GM18858 (cell line): ENCODE results near the gene GALNT2.

Source experiments
- ATAC-seq: cut with Tn5 transposase; IDR thresholded peaks from one replicate; pipeline ENCODE4 v1.9.1; 2021; ENCODE audit not compliant: unreplicated experiment

Gene GALNT2

GRCh38 chr1:230158415-230159291 lies 91.6 kb downstream of the GALNT2 start:
- ATAC-seq, result no peak

- no peak for ATAC-seq
Measured at GRCh38 chr1:230159580-230159979, 92.5 kb downstream of the GALNT2 start.

GRCh38 chr1:230160957-230161771 lies 94.1 kb downstream of the GALNT2 start:
- ATAC-seq, result no peak

GRCh38 chr1:230163205-230163604 lies 96.2 kb downstream of the GALNT2 start:
- no peak for ATAC-seq

DNA sequence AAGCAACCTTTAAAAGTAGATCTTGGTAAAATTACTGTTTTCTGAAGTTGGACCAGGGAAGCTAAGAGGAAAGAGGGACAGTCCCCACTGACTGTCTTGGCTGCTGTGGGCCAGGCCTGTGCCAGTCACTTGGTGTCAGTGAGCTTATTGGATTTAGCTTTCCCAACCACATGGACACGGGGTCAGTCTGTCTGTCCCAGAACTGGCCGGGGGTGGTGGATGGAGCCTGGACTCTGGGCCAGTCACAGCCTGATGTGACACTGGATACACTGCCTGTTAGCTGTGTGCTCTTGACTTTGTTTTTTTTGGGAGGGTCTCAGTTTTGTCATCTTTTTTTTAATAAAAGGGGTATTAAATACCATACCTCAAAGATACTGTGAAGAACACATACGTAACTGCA lies 96.7 kb downstream of the GALNT2 start:
- ATAC-seq, result no peak

DNA sequence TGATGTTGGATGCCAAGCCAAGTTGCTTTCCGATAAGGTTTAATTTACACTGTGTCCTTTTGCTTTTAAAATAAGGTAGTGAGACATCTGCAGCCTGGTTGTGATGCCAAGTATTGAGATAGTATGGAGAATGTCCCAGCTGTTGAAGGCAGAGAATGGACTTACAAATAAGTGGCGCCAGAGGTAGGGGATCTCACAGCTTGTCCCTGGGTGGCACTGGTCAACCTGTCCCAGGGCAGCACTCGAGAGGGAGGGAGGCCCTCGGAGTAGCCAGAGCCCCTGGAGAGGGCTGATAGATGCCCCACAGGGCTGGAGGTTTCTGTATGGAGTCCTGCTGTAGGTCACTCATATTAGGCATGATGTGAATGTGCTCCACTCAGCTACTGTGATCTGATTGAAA lies 98.5 kb downstream of the GALNT2 start:
- ATAC-seq, result no peak

DNA sequence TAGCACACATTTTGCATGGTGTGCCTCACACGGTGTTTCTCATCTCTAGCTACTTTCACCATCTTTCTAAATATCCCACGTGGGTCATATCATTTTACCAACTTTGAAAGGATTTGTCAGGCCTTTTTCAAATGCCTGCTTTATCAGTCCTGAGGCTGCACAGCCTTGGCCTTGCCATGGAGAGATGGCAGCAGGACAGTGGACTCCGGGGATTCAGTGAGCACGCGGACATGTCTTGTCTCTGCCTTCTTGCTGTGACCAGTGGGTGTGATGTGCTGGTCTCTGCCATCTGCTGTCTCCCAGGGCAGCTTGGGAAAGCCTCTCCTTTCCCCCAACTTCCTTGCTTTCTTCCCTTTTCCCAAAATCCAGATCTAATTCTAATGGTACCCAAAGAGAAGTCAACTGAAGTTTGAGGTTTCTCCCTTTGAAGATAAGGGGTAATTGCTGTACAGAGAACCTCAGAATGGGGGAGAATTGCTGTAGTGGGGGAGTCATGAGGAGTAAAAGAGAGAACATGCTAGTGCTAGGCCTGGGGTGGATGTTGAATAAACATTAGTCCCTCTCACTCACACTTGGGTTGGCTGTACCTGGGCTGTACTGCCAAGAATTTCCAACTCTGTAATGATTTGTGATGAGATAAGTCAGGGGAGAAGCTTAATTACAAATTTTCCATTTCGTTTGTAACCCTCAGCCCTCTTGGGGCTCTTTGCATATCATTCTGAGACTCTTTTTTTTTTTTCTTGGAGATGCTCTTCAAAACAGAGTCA lies 99.5 kb downstream of the GALNT2 start:
- ATAC-seq, result no peak

- ATAC-seq, result no peak
Measured at GRCh38 chr1:230167419-230167852, 100.4 kb downstream of the GALNT2 start.

DNA sequence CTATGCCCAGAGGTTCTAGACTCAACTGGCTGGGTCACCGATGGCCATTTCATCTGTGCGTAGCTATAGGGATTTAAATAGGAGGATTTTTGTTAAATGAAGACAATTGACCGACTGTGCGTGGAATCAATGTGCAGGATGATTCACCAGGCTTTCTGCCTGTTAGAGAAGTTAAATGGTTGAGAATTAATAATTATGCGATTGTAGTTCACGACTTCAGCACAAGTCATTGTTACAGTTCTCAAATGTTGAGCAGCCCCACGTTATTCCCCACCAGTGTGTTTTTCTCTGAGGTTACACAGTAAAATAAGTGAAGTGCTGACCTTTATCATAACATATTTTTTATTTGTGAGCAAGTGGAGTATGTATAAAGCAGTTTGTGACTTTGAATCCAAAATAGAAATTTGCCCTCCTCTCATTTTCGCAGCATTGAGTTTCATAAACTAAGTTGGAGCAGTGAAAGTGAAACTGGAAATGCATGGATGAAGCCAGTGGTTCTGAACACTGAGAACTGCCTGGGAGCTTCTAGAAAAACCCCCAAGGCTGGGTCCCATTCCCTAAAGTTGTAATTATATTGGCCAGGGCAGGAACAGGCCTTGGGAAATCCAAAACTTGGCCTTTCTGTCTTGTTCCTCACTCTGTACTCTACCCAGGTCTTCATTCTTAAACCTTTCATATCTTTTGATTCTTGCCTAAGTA lies 102.6 kb downstream of the GALNT2 start:
- ATAC-seq, result no peak

DNA sequence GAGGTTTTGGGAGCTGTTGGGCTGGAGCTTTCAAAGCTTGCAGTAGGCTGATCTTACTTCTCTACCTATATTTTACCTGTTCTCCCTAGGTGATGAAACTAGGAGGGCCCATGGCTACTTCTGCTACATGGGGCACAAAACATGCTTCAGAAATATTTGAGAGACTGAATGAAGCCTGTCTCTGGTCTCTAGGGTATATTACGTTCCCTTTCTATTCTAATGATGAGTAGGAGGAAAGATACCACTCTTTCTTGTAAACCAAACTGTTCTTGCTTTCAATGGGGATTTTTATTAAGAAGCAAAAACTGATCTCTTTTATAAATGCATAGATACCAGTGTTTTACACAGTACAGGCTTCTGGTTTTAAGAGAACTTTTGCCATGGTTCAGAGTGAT lies 103.1 kb downstream of the GALNT2 start:
- ATAC-seq, result no peak

- no peak for ATAC-seq
Measured at GRCh38 chr1:230170622-230171021, 103.6 kb downstream of the GALNT2 start.

DNA sequence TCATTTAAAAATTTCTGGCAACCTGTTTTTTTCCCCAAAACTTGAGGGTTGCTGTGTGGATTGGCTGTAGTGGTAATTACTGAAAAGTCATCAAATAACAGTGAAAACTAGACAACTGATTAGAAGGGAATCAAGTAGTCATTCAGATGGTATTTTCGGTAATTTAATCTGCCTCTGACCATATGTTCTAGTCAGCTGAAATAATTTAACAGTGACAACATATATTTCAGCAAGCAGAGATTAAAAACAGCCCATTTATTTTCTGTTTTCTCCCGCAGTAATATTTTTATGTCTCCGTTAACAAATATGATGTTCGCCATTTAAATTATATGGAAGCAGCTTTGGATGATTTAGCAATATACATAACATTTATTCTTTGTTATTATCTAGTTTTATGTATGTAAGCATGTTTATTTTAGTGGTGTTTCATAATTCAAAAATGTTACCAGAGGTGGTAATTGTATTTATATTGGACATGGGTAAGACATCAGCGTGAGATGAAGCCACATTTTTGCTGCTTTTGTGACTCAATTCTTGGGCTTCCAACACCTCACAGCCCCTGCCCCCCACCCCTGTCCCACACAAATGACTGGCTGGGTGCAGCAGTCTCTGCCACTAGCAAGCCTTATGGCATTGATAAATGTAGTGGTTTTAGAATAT lies 104.4 kb downstream of the GALNT2 start:
- no peak for ATAC-seq

DNA sequence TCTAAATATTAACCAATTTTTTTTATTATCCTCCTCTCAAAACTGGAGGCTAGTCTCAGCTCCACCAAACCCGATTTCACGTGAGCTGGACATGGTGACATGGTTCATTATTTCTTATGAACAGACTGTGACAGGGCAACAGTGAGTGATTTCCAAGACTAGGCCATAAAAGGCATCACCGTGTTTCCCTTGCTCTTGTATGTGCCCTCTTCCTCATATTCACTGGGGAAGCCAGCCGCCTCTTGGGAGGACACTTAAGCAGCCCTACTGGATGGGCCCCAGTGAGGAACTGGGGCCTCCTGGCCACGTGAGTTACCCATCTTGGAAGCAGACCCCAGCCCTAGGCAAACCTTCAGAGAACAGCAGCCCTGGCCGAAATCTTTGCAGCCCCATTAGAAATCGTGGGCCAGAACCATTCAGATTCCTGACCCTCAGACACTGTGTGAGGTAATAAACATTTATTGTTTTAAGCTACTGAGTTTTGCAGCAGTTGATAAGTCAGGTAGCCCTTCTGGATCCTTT lies 105.0 kb downstream of the GALNT2 start:
- no peak for ATAC-seq

GRCh38 chr1:230173187-230173975 lies 106.3 kb downstream of the GALNT2 start:
- no peak for ATAC-seq

GRCh38 chr1:230174041-230174440 lies 107.0 kb downstream of the GALNT2 start:
- ATAC-seq, result no peak

DNA sequence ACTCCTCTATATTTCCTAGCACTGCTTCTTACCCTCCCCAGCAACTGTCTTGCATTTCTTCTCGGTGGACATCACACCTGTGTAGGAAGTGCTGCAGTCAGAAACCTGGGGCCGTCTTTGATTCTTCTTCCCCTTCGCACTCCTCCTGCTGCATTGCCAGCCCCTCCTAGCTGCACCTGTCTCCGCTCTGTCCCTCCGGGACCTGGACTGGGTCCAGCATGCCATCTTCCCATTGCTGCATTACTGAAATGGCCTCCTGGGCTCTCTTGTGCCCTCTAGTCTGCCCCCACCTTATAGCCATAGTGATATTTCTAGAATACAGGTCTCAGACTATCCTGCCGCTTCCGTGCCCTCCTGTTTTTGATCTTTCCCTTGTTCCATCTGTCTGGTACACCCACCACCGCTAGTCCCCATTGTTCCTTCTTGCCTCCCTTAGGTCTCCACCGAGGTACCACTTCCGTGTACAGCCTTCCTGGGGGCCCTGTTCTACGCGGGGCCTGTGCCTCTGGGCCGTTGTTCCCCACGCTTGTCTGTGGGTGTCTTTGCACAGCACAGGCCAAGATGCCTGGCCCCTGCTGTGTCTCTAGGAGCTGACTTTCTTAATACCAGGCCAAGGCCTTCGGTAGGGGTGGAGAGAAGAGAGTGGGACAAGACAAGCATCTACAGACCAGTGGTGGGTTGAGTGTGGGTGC lies 107.6 kb downstream of the GALNT2 start:
- ATAC-seq, result no peak

- no peak for ATAC-seq
Measured at GRCh38 chr1:230175163-230175747, 108.2 kb downstream of the GALNT2 start.

- ATAC-seq, result no peak
Measured at GRCh38 chr1:230175839-230176238, 108.8 kb downstream of the GALNT2 start.
